ENCODE data around the gene TNRC6A.
"Not testable (repeated sequence)": the region's sequence is repeated elsewhere in the genome, so short reads cannot be mapped to it uniquely, and the experiment has no call there.

The TNRC6A gene

GRCh38 chr16:24694931-24695330, 34.5 kb upstream of the TNRC6A start:
- peaks cover 0 to 2% (median 0%) of the 10 kb centered on the region in 5 donors for H3K9me3 ChIP-seq (ENCODE audit: control insufficient read depth in 5 of 5, low read length in 5 of 5)
- H3K4me3 ChIP-seq (ENCODE audit: low read depth in 1 of 5, low read length in 5 of 5) = no peak overlapping the region
- no peak overlapping the region for H3K27ac ChIP-seq (ENCODE audit: low read depth, low read length)
- peaks cover 0 to 3% (median 0%) of the 10 kb centered on the region in 5 donors for H3K4me1 ChIP-seq (ENCODE audit: control insufficient read depth in 5 of 5, insufficient read depth in 5 of 5, low read length in 5 of 5)
- no peaks in the 10 kb centered on the region for H3K36me3 ChIP-seq (ENCODE audit: control insufficient read depth in 5 of 5, insufficient read depth in 5 of 5, low read length in 5 of 5)
- H3K9ac ChIP-seq (ENCODE audit: low read length in 5 of 5) = no peak overlapping the region
- H3K27me3 ChIP-seq (ENCODE audit: control insufficient read depth in 5 of 5, insufficient read depth in 4 of 5, low read length in 5 of 5) = no peaks in the 10 kb centered on the region

- H3K9ac ChIP-seq (ENCODE audit: low read length in 5 of 5) = no peak overlapping the region
- H3K4me3 ChIP-seq (ENCODE audit: low read depth in 1 of 5, low read length in 5 of 5) = no peak overlapping the region
- H3K27ac ChIP-seq (ENCODE audit: low read depth, low read length) = no peak overlapping the region
- H3K36me3 ChIP-seq (ENCODE audit: control insufficient read depth in 5 of 5, insufficient read depth in 5 of 5, low read length in 5 of 5) = no peaks in the 10 kb centered on the region
- peaks cover 0 to 2% (median 0%) of the 10 kb centered on the region in 5 donors for H3K9me3 ChIP-seq (ENCODE audit: control insufficient read depth in 5 of 5, low read length in 5 of 5)
- peaks cover 0 to 15% (median 7%) of the 10 kb centered on the region in 5 donors for H3K4me1 ChIP-seq (ENCODE audit: control insufficient read depth in 5 of 5, insufficient read depth in 5 of 5, low read length in 5 of 5)
- no peaks in the 10 kb centered on the region for H3K27me3 ChIP-seq (ENCODE audit: control insufficient read depth in 5 of 5, insufficient read depth in 4 of 5, low read length in 5 of 5)
Measured at GRCh38 chr16:24696699-24697098, 32.8 kb upstream of the TNRC6A start.

GRCh38 chr16:24698308-24698707, 31.1 kb upstream of the TNRC6A start:
- peaks cover 0 to 2% (median 0%) of the 10 kb centered on the region in 5 donors for H3K9me3 ChIP-seq (ENCODE audit: control insufficient read depth in 5 of 5, low read length in 5 of 5)
- no peaks in the 10 kb centered on the region for H3K27me3 ChIP-seq (ENCODE audit: control insufficient read depth in 5 of 5, insufficient read depth in 4 of 5, low read length in 5 of 5)
- H3K4me1 ChIP-seq (ENCODE audit: control insufficient read depth in 5 of 5, insufficient read depth in 5 of 5, low read length in 5 of 5) = peaks cover 0 to 24% (median 16%) of the 10 kb centered on the region in 5 donors
- H3K36me3 ChIP-seq (ENCODE audit: control insufficient read depth in 5 of 5, insufficient read depth in 5 of 5, low read length in 5 of 5) = no peaks in the 10 kb centered on the region
- no peak overlapping the region for H3K9ac ChIP-seq (ENCODE audit: low read length in 5 of 5)
- H3K4me3 ChIP-seq (ENCODE audit: low read depth in 1 of 5, low read length in 5 of 5) = no peak overlapping the region
- no peak overlapping the region for H3K27ac ChIP-seq (ENCODE audit: low read depth, low read length)

GRCh38 chr16:24699151-24699723, 30.2 kb upstream of the TNRC6A start:
- Histone ChIP-seq H3K4me1 (ENCODE audit: control insufficient read depth in 5 of 5, insufficient read depth in 5 of 5, low read length in 5 of 5) (peaks cover 0 to 24% (median 16%) of the 10 kb centered on the region in 5 donors), H3K9ac (ENCODE audit: low read length in 5 of 5) (no peak overlapping the region), H3K4me3 (ENCODE audit: low read depth in 1 of 5, low read length in 5 of 5) (no peak overlapping the region), H3K36me3 (ENCODE audit: control insufficient read depth in 5 of 5, insufficient read depth in 5 of 5, low read length in 5 of 5) (no peaks in the 10 kb centered on the region), H3K27ac (ENCODE audit: low read depth, low read length) (peak overlapping the region; percentile 84), H3K27me3 (ENCODE audit: control insufficient read depth in 5 of 5, insufficient read depth in 4 of 5, low read length in 5 of 5) (no peaks in the 10 kb centered on the region), H3K9me3 (ENCODE audit: control insufficient read depth in 5 of 5, low read length in 5 of 5) (peaks cover 0 to 2% (median 0%) of the 10 kb centered on the region in 5 donors)

GRCh38 chr16:24700549-24701392, 28.7 kb upstream of the TNRC6A start:
- Histone ChIP-seq H3K4me3 (ENCODE audit: low read depth in 1 of 5, low read length in 5 of 5) (no peak overlapping the region), H3K27me3 (ENCODE audit: control insufficient read depth in 5 of 5, insufficient read depth in 4 of 5, low read length in 5 of 5) (no peaks in the 10 kb centered on the region), H3K9me3 (ENCODE audit: control insufficient read depth in 5 of 5, low read length in 5 of 5) (peaks cover 0 to 2% (median 0%) of the 10 kb centered on the region in 5 donors), H3K9ac (ENCODE audit: low read length in 5 of 5) (peak overlapping the region in 1 of 5 donors; percentile 41), H3K27ac (ENCODE audit: low read depth, low read length) (peak overlapping the region; percentile 84), H3K36me3 (ENCODE audit: control insufficient read depth in 5 of 5, insufficient read depth in 5 of 5, low read length in 5 of 5) (no peaks in the 10 kb centered on the region), H3K4me1 (ENCODE audit: control insufficient read depth in 5 of 5, insufficient read depth in 5 of 5, low read length in 5 of 5) (peaks cover 0 to 24% (median 16%) of the 10 kb centered on the region in 5 donors)

- H3K36me3 ChIP-seq (ENCODE audit: control insufficient read depth in 5 of 5, insufficient read depth in 5 of 5, low read length in 5 of 5) = no peaks in the 10 kb centered on the region
- no peaks in the 10 kb centered on the region for H3K27me3 ChIP-seq (ENCODE audit: control insufficient read depth in 5 of 5, insufficient read depth in 4 of 5, low read length in 5 of 5)
- H3K9ac ChIP-seq (ENCODE audit: low read length in 5 of 5) = no peak overlapping the region
- peaks cover 0 to 2% (median 0%) of the 10 kb centered on the region in 5 donors for H3K9me3 ChIP-seq (ENCODE audit: control insufficient read depth in 5 of 5, low read length in 5 of 5)
- peak overlapping the region; percentile 76 for H3K27ac ChIP-seq (ENCODE audit: low read depth, low read length)
- peak overlapping the region in 1 of 5 donors; percentile 48 for H3K4me3 ChIP-seq (ENCODE audit: low read depth in 1 of 5, low read length in 5 of 5)
- peaks cover 0 to 24% (median 16%) of the 10 kb centered on the region in 5 donors for H3K4me1 ChIP-seq (ENCODE audit: control insufficient read depth in 5 of 5, insufficient read depth in 5 of 5, low read length in 5 of 5)
Measured at GRCh38 chr16:24701521-24701951, 27.9 kb upstream of the TNRC6A start.

- H3K27ac ChIP-seq (ENCODE audit: low read depth, low read length); H3K27me3 ChIP-seq (ENCODE audit: control insufficient read depth in 5 of 5, insufficient read depth in 4 of 5, low read length in 5 of 5); H3K4me3 ChIP-seq (ENCODE audit: low read depth in 1 of 5, low read length in 5 of 5); H3K9ac ChIP-seq (ENCODE audit: low read length in 5 of 5); H3K9me3 ChIP-seq (ENCODE audit: control insufficient read depth in 5 of 5, low read length in 5 of 5); H3K36me3 ChIP-seq (ENCODE audit: control insufficient read depth in 5 of 5, insufficient read depth in 5 of 5, low read length in 5 of 5); H3K4me1 ChIP-seq (ENCODE audit: control insufficient read depth in 5 of 5, insufficient read depth in 5 of 5, low read length in 5 of 5): not testable (repeated sequence)
Measured at GRCh38 chr16:24707760-24708159, 21.7 kb upstream of the TNRC6A start.

- peaks cover 0 to 8% (median 0%) of the 10 kb centered on the region in 5 donors for H3K9me3 ChIP-seq (ENCODE audit: control insufficient read depth in 5 of 5, low read length in 5 of 5)
- no peaks in the 10 kb centered on the region for H3K4me1 ChIP-seq (ENCODE audit: control insufficient read depth in 5 of 5, insufficient read depth in 5 of 5, low read length in 5 of 5)
- no peak overlapping the region for H3K9ac ChIP-seq (ENCODE audit: low read length in 5 of 5)
- H3K36me3 ChIP-seq (ENCODE audit: control insufficient read depth in 5 of 5, insufficient read depth in 5 of 5, low read length in 5 of 5) = no peaks in the 10 kb centered on the region
- H3K4me3 ChIP-seq (ENCODE audit: low read depth in 1 of 5, low read length in 5 of 5) = no peak overlapping the region
- H3K27ac ChIP-seq (ENCODE audit: low read depth, low read length) = no peak overlapping the region
- no peaks in the 10 kb centered on the region for H3K27me3 ChIP-seq (ENCODE audit: control insufficient read depth in 5 of 5, insufficient read depth in 4 of 5, low read length in 5 of 5)
Measured at GRCh38 chr16:24713379-24713778, 16.1 kb upstream of the TNRC6A start.

GRCh38 chr16:24717411-24717810, 12.0 kb upstream of the TNRC6A start:
- H3K27ac ChIP-seq (ENCODE audit: low read depth, low read length) = no peak overlapping the region

GRCh38 chr16:24718967-24719521, 10.4 kb upstream of the TNRC6A start:
- Histone ChIP-seq H3K9ac (ENCODE audit: low read length in 5 of 5) (no peak overlapping the region), H3K9me3 (ENCODE audit: control insufficient read depth in 5 of 5, low read length in 5 of 5) (no peaks in the 10 kb centered on the region), H3K4me3 (ENCODE audit: low read depth in 1 of 5, low read length in 5 of 5) (no peak overlapping the region), H3K4me1 (ENCODE audit: control insufficient read depth in 5 of 5, insufficient read depth in 5 of 5, low read length in 5 of 5) (no peaks in the 10 kb centered on the region), H3K36me3 (ENCODE audit: control insufficient read depth in 5 of 5, insufficient read depth in 5 of 5, low read length in 5 of 5) (no peaks in the 10 kb centered on the region), H3K27me3 (ENCODE audit: control insufficient read depth in 5 of 5, insufficient read depth in 4 of 5, low read length in 5 of 5) (no peaks in the 10 kb centered on the region), H3K27ac (ENCODE audit: low read depth, low read length) (no peak overlapping the region)

More at GRCh38 chr16:24717411-24717810, 12.0 kb upstream of the TNRC6A start:
- Histone ChIP-seq H3K27me3 (ENCODE audit: control insufficient read depth in 5 of 5, insufficient read depth in 4 of 5, low read length in 5 of 5) (no peaks in the 10 kb centered on the region), H3K4me1 (ENCODE audit: control insufficient read depth in 5 of 5, insufficient read depth in 5 of 5, low read length in 5 of 5) (no peaks in the 10 kb centered on the region), H3K9ac (ENCODE audit: low read length in 5 of 5) (no peak overlapping the region), H3K36me3 (ENCODE audit: control insufficient read depth in 5 of 5, insufficient read depth in 5 of 5, low read length in 5 of 5) (no peaks in the 10 kb centered on the region), H3K9me3 (ENCODE audit: control insufficient read depth in 5 of 5, low read length in 5 of 5) (peaks cover 0 to 8% (median 0%) of the 10 kb centered on the region in 5 donors), H3K4me3 (ENCODE audit: low read depth in 1 of 5, low read length in 5 of 5) (no peak overlapping the region)

All from subcutaneous abdominal adipose tissue (tissue), 5 donors.